ENCODE measurements around the gene CPSF3. TPM values are rescaled to one million over a fixed set of nuclear protein-coding genes. Genes with fewer than 3 reads are reported as not detected.

The CPSF3 gene
- total and polyA plus RNA-seq, 2 of the 8 experiments (the other 6 are each of a cell fraction or from before 2014, with no cell fraction given): 44.5 to 93.3 TPM

DNA sequence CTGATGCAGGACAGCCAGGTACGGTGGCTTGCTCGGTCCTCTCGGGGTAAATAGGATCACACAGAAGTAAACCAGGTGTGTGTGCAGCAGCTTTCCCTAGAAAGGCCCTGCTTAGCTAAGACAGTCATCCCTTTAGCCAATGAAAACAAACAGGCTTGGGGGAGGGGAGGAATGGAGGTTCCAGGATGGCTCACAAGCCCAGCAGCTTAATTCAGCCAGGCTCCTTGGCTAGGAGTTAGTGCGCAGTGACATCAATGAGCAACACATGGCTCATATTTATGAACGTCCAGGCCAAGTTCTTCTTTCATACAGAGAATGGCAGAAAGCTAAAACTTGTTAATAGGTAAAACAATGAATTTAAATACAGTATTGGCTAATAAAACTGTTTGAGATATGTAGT lies 61.1 kb downstream of the CPSF3 start:
- Histone ChIP-seq H2AFZ (ENCODE audit: low read length) (no peak overlapping the region), H3K56ac (replicated peaks; ENCODE audit: insufficient read length, low read depth, low read length) (no peak overlapping the region), H3K79me2 (ENCODE audit: control insufficient read depth in 1 of 2, insufficient read depth in 2 of 2, low read length in 2 of 2) (no peaks in the 10 kb centered on the region), H3K18ac (ENCODE audit: extremely low read depth, low read length) (no peak overlapping the region), H3K36me3 (ENCODE audit: control insufficient read depth in 2 of 4, insufficient read depth in 4 of 4, low read length in 3 of 4) (peaks cover 3 to 37% (median 20%) of the 10 kb centered on the region in 4 experiments), H3K27ac (ENCODE audit: low read depth, low read length) (no peak overlapping the region), H3K79me1 (ENCODE audit: low read depth, low read length) (no peaks in the 10 kb centered on the region), H2BK15ac (ENCODE audit: low read length) (no peak overlapping the region), H3K14ac (ENCODE audit: insufficient read length) (no peak overlapping the region), H3K4me2 (ENCODE audit: insufficient read depth in 1 of 2, low read depth in 2 of 2, low read length in 2 of 2) (no peak overlapping the region), H3K23me2 (ENCODE audit: low read depth, low read length) (no peaks in the 10 kb centered on the region), H4K20me1 (replicated peaks in 1 of 2; ENCODE audit: control insufficient read depth in 1 of 2, insufficient read depth in 2 of 2, low read length in 2 of 2) (peaks cover 0 to 2% of the 10 kb centered on the region in 2 experiments), H4K5ac (ENCODE audit: insufficient read length, low read depth, low read length) (no peak overlapping the region), H2BK12ac (ENCODE audit: low read depth, low read length) (no peak overlapping the region), H2BK5ac (ENCODE audit: low read depth, low read length) (no peak overlapping the region), H4K8ac (ENCODE audit: extremely low read depth, insufficient read depth, low read length) (no peak overlapping the region), H2BK20ac (ENCODE audit: low read length) (no peak overlapping the region), H2BK120ac (replicated peaks; ENCODE audit: low read depth, low read length) (no peak overlapping the region), H3K23ac (ENCODE audit: insufficient read length) (no peak overlapping the region), H4K91ac (replicated peaks; ENCODE audit: insufficient read length, low read length) (no peak overlapping the region), H3K9ac (replicated peaks in 1 of 4; ENCODE audit: extremely low read depth in 1 of 4, low read depth in 3 of 4, low read length in 3 of 4) (no peak overlapping the region), H2AK5ac (ENCODE audit: low read depth, low read length) (no peak overlapping the region), H3K4me3 (ENCODE audit: extremely low read depth in 1 of 4, insufficient read depth in 2 of 4, low read depth in 3 of 4, low read length in 4 of 4) (no peak overlapping the region), H3K9me3 (ENCODE audit: insufficient read depth in 2 of 2, low read depth in 1 of 2, low read length in 1 of 2) (no peaks in the 10 kb centered on the region), H3K27me3 (replicated peaks in 1 of 4; ENCODE audit: control insufficient read depth in 3 of 4, extremely low read depth in 1 of 4, insufficient read depth in 3 of 4, low read length in 3 of 4) (no peaks in the 10 kb centered on the region), H3K4me1 (replicated peaks in 1 of 4; ENCODE audit: control insufficient read depth in 3 of 4, insufficient read depth in 4 of 4, low read length in 3 of 4) (no peaks in the 10 kb centered on the region), H3K4ac (replicated peaks; ENCODE audit: insufficient read length, low read depth, low read length) (no peak overlapping the region)
- WGBS, 2 experiments (ENCODE audit: extremely low coverage in 1 of 2, insufficient coverage in 1 of 2, insufficient read length in 1 of 2, insufficient replicate concordance in 2 of 2, low coverage in 1 of 2, low lambda C conversion rate in 2 of 2, missing lambda C conversion rate in 1 of 2): 91% methylated on average over 5 of the region's 5 CpGs; no CpG with 5 or more reads in 1 of the 2 experiments
- DNase-seq (ENCODE audit: low read depth in 1 of 2, low spot score in 2 of 2) (no peak), FAIRE-seq (no peak)
- ChIA-PET POLR2A (ENCODE audit: partially characterized antibody) (interaction anchor here (2.3 kb wide), 1 partner anchor 14 kb away, joined by 7 read pairs; no protein-coding TSS in a partner anchor), CTCF (ENCODE audit: partially characterized antibody) (no interaction called here)
- TF ChIP-seq CBX5 (IDR thresholded peaks at IDR 0.05; ENCODE audit: low read depth, low read length) (no peak), JUN (IDR thresholded peaks at IDR 0.05; ENCODE audit: low read depth, low read length) (no peak), PHF8 (conservative IDR thresholded peaks at IDR 0.05; ENCODE audit: low read depth, low read length) (no peak), POLR2A (IDR thresholded peaks at IDR 0.05; ENCODE audit: control extremely low read depth in 1 of 2, low read depth in 2 of 2, low read length in 2 of 2) (no peak), SP4 (IDR thresholded peaks at IDR 0.05; ENCODE audit: low read length) (no peak), SIRT6 (IDR thresholded peaks at IDR 0.05; ENCODE audit: low read length) (no peak), EP300 (IDR thresholded peaks at IDR 0.05; ENCODE audit: borderline replicate concordance in 1 of 2, low read depth in 2 of 2, low read length in 2 of 2) (no peak), CBX8 (IDR thresholded peaks at IDR 0.05; ENCODE audit: borderline replicate concordance, low read depth, low read length) (no peak), KDM1A (IDR thresholded peaks at IDR 0.05; ENCODE audit: borderline replicate concordance, low read length) (no peak), RXRA (IDR thresholded peaks at IDR 0.05; ENCODE audit: insufficient read depth, low read depth, low read length) (no peak), YY1 (IDR thresholded peaks at IDR 0.05; ENCODE audit: low read depth, low read length) (no peak), CEBPB (IDR thresholded peaks at IDR 0.05; ENCODE audit: low read depth, low read length) (no peak)
- TF ChIP-seq, protein P1, sequence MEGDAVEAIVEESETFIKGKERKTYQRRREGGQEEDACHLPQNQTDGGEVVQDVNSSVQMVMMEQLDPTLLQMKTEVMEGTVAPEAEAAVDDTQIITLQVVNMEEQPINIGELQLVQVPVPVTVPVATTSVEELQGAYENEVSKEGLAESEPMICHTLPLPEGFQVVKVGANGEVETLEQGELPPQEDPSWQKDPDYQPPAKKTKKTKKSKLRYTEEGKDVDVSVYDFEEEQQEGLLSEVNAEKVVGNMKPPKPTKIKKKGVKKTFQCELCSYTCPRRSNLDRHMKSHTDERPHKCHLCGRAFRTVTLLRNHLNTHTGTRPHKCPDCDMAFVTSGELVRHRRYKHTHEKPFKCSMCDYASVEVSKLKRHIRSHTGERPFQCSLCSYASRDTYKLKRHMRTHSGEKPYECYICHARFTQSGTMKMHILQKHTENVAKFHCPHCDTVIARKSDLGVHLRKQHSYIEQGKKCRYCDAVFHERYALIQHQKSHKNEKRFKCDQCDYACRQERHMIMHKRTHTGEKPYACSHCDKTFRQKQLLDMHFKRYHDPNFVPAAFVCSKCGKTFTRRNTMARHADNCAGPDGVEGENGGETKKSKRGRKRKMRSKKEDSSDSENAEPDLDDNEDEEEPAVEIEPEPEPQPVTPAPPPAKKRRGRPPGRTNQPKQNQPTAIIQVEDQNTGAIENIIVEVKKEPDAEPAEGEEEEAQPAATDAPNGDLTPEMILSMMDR (IDR thresholded peaks at IDR 0.05; ENCODE audit: control extremely low read depth in 1 of 3, insufficient read depth in 1 of 3, low read depth in 1 of 3, low read length in 3 of 3): no peak
